Panc1 (cell line): ENCODE data around the gene STK24. TPM values are rescaled to one million over a fixed set of nuclear protein-coding genes. Genes with fewer than 3 reads are reported as not detected.

Experiments used
- ATAC-seq: fragments of 200-7000 bp; cut with Tn5 transposase; 2 replicates; pipeline ENCODE4 v1.9.1; 2020; ENCODE audit warnings: mild to moderate bottlenecking, moderate library complexity
- BruUV-seq: library from RNA; stranded (reverse); fragments of 400-500 nt; replicated peaks from 2 replicates; lab custom pipeline; 2021; lab: Mats Ljungman, UMichigan
- CTCF ChIA-PET: fragments of 300-600 bp; sonication (Branson Sonifier 250); formaldehyde crosslinking; loops from one replicate; lab custom pipeline; 2022; ENCODE audit warnings: antibody characterized with exemption; lab: Charles Lee
- POLR2A ChIA-PET: fragments of 300-600 bp; sonication (Branson Sonifier 250); formaldehyde crosslinking; loops from one replicate; lab custom pipeline; 2022; ENCODE audit warnings: antibody characterized with exemption; lab: Charles Lee
- DNase-seq: peaks from one replicate; pipeline ENCODE4 v3.0.0-alpha.2; 2010; ENCODE audit warnings: low read depth, low spot score
- H3K27ac ChIP-seq: 2 replicates; pipeline ENCODE4 v1.5.1; 2011; ENCODE audit warnings: mild to moderate bottlenecking, low read length, inconsistent platforms
- H3K27me3 ChIP-seq: fragments of 200-500 bp; sonication (Bioruptor generic); 2 replicates; pipeline ENCODE4 v1.6.0; 2014; ENCODE audit warnings: low read length, inconsistent platforms; ENCODE audit not compliant: control insufficient read depth, insufficient read depth
- H3K36me3 ChIP-seq: fragments of 200-500 bp; sonication (Bioruptor generic); 2 replicates; pipeline ENCODE4 v1.5.1; 2014; ENCODE audit warnings: inconsistent platforms, mild to moderate bottlenecking, low read length, moderate library complexity; ENCODE audit not compliant: control insufficient read depth, insufficient read depth
- H3K4me1 ChIP-seq: 2 replicates; pipeline ENCODE4 v1.5.1; 2011; ENCODE audit warnings: inconsistent platforms, mild to moderate bottlenecking, low read length, moderate library complexity; ENCODE audit not compliant: control insufficient read depth, insufficient read depth
- H3K4me3 ChIP-seq, 2 experiments: 2 replicates each; pipeline ENCODE4 v1.5.1; 2011 to 2012; ENCODE audit warnings: low read depth in 2 of 2, low read length in 2 of 2, mild to moderate bottlenecking in 2 of 2, inconsistent platforms in 1 of 2, moderate library complexity in 1 of 2
- H3K9me3 ChIP-seq: fragments of 200-500 bp; sonication (Bioruptor generic); 2 replicates; pipeline ENCODE4 v1.5.1; 2014; ENCODE audit warnings: low read depth, mild to moderate bottlenecking, inconsistent platforms, low read length, moderate library complexity; ENCODE audit not compliant: control insufficient read depth, insufficient read depth
- POLR2AphosphoS5 ChIP-seq: IDR thresholded peaks from 2 replicates; pipeline ENCODE4 v1.6.1; 2012; ENCODE audit warnings: mild to moderate bottlenecking, low read depth, low read length, moderate library complexity
- SIN3A ChIP-seq: IDR thresholded peaks from 2 replicates; pipeline ENCODE4 v1.6.1; 2012; ENCODE audit warnings: low read depth, mild to moderate bottlenecking, low read length, moderate library complexity, borderline replicate concordance; ENCODE audit not compliant: insufficient read depth
- TCF7L2 ChIP-seq: IDR thresholded peaks from 2 replicates; pipeline ENCODE4 v1.6.1; 2011; ENCODE audit warnings: mild to moderate bottlenecking, low read depth, low read length, inconsistent platforms
- in situ Hi-C: cut with HindIII; loops from 2 replicates; pipeline ENCODE4 v1.10.0; 2016; ENCODE audit warnings: low sequenced_read_pairs, low pct_unique_long_range_greater_than_20kb
- intact Hi-C: fragments of 100-400 bp; cut with micrococcal nuclease; formaldehyde crosslinking; loops from one replicate; pipeline ENCODE4 v1.10.0; 2022; ENCODE audit not compliant: unreplicated experiment
- total RNA-seq: library from RNA; stranded (reverse); gene quantifications from one replicate; pipeline ENCODE4 v1.2.1, GENCODE V29; 2021; ENCODE audit not compliant: unreplicated experiment
- TF ChIP-seq, protein P1 (sequence below): fragments of 450-650 bp; IDR thresholded peaks from 2 replicates; pipeline ENCODE4 v1.5.1; 2017; ENCODE audit warnings: mild to moderate bottlenecking
- TF ChIP-seq, protein P2 (sequence below), 2 experiments: IDR thresholded peaks; 2 replicates each; pipeline ENCODE4 v1.6.1; 2011 to 2012; ENCODE audit warnings: low read depth in 2 of 2, control low read depth in 1 of 2, low read length in 1 of 2, mild to moderate bottlenecking in 1 of 2, moderate library complexity in 1 of 2; ENCODE audit not compliant: insufficient read depth in 1 of 2

Gene STK24
- total RNA-seq, 1 experiment from 2014 or later, result 57.3 TPM

DNA sequence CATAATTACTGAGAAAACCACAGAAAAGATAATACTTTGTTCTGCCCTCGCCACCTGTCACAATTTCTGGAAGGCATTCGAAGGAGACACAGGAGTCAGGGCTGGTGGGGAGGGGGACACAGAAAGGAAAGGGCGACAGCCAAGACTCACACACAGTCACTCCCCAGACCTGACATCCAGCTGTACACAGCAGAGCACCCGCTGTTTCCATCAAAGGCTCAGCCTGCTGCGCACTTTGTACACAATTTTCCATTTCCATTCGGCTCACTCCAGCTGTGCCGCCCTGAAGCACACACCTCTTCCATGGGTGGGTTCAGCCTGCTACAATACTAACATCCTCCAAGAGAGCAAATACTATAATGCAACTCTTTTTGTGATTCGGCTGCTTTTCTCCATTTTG is 38.0 kb downstream of the STK24 start:
- ATAC-seq (no peak), DNase-seq (no peak)
- Histone ChIP-seq H3K4me3 (no peak overlapping the region), H3K36me3 (no peaks in the 10 kb centered on the region), H3K9me3 (no peaks in the 10 kb centered on the region), H3K27ac (no peak overlapping the region), H3K4me1 (peaks cover 14% of the 10 kb centered on the region; the same call in 1 of the 2 replicates), H3K27me3 (no peaks in the 10 kb centered on the region)
- BruUV-seq, result no TSS peak
- intact Hi-C loops (no loop called here), in situ Hi-C loops (no loop called here)
- ChIA-PET CTCF (no interaction called here), POLR2A (no interaction called here)
- TF ChIP-seq, protein P1, sequence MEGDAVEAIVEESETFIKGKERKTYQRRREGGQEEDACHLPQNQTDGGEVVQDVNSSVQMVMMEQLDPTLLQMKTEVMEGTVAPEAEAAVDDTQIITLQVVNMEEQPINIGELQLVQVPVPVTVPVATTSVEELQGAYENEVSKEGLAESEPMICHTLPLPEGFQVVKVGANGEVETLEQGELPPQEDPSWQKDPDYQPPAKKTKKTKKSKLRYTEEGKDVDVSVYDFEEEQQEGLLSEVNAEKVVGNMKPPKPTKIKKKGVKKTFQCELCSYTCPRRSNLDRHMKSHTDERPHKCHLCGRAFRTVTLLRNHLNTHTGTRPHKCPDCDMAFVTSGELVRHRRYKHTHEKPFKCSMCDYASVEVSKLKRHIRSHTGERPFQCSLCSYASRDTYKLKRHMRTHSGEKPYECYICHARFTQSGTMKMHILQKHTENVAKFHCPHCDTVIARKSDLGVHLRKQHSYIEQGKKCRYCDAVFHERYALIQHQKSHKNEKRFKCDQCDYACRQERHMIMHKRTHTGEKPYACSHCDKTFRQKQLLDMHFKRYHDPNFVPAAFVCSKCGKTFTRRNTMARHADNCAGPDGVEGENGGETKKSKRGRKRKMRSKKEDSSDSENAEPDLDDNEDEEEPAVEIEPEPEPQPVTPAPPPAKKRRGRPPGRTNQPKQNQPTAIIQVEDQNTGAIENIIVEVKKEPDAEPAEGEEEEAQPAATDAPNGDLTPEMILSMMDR, result no peak
- TF ChIP-seq SIN3A (no peak), TCF7L2 (no peak)
- TF ChIP-seq, protein P2, sequence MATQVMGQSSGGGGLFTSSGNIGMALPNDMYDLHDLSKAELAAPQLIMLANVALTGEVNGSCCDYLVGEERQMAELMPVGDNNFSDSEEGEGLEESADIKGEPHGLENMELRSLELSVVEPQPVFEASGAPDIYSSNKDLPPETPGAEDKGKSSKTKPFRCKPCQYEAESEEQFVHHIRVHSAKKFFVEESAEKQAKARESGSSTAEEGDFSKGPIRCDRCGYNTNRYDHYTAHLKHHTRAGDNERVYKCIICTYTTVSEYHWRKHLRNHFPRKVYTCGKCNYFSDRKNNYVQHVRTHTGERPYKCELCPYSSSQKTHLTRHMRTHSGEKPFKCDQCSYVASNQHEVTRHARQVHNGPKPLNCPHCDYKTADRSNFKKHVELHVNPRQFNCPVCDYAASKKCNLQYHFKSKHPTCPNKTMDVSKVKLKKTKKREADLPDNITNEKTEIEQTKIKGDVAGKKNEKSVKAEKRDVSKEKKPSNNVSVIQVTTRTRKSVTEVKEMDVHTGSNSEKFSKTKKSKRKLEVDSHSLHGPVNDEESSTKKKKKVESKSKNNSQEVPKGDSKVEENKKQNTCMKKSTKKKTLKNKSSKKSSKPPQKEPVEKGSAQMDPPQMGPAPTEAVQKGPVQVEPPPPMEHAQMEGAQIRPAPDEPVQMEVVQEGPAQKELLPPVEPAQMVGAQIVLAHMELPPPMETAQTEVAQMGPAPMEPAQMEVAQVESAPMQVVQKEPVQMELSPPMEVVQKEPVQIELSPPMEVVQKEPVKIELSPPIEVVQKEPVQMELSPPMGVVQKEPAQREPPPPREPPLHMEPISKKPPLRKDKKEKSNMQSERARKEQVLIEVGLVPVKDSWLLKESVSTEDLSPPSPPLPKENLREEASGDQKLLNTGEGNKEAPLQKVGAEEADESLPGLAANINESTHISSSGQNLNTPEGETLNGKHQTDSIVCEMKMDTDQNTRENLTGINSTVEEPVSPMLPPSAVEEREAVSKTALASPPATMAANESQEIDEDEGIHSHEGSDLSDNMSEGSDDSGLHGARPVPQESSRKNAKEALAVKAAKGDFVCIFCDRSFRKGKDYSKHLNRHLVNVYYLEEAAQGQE (IDR thresholded peaks at IDR 0.05; ENCODE audit: insufficient read depth in 1 of 2, low read depth in 2 of 2, low read length in 1 of 2), result no peak

DNA sequence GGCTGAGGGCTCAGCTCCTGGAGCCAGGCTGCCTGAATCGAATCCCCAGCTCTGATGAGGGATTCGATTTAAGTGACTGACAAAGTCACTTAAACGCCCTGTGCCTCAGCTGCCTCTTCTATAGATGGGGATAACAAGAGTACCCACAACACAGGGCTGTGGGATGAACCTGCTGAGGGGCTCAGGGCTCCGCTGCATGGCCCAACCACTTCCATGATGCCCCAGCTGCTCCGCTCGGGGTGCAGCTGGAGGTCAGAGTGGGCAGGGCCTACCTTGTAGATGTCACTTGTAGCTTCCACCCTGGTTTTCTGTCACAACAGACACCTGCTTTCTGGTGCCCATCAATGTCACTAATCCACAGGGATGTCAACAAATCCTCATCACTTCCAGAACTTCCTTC is 39.2 kb downstream of the STK24 start:
- Histone ChIP-seq H3K9me3 (no peaks in the 10 kb centered on the region), H3K27ac (no peak overlapping the region), H3K27me3 (no peaks in the 10 kb centered on the region), H3K36me3 (no peaks in the 10 kb centered on the region), H3K4me1 (peaks cover 12% of the 10 kb centered on the region; the same call in 1 of the 2 replicates), H3K4me3 (no peak overlapping the region)
- CTCF ChIA-PET, result no interaction called here
- TF ChIP-seq SIN3A (no peak), TCF7L2 (no peak), POLR2AphosphoS5 (no peak)
- TF ChIP-seq, protein P2 (IDR thresholded peaks at IDR 0.05; ENCODE audit: insufficient read depth in 1 of 2, low read depth in 2 of 2, low read length in 1 of 2), result no peak
- TF ChIP-seq, protein P1, result no peak
- BruUV-seq, result no TSS peak
- no peak for ATAC-seq
- in situ Hi-C loops, result no loop called here
- intact Hi-C loops, result no loop called here
- POLR2A ChIA-PET, result no interaction called here
- no peak for DNase-seq
